Transverse colon (tissue), 4 donors: Measurements from ENCODE around the gene ACSS2. TPM values are rescaled to one million over a fixed set of nuclear protein-coding genes. Genes with fewer than 3 reads are reported as not detected.
A peak's percentile ranks its signal among the peaks of the same experiment; 100 is the strongest.

Experiments used
- DNase-seq: peaks from one replicate; pipeline ENCODE4 v3.0.0-alpha.2; 2019
- H3K27ac ChIP-seq, 4 donors: fragments of 200-600 bp; sonication (generic); 2 replicates each; pipeline ENCODE4 v1.5.1; 2016 to 2018; ENCODE audit warnings: inconsistent platforms in 4 of 4
- H3K27me3 ChIP-seq: fragments of 200-600 bp; sonication (generic); 2 replicates; pipeline ENCODE4 v1.5.1; 2017; ENCODE audit warnings: inconsistent platforms
- H3K36me3 ChIP-seq, 4 donors: fragments of 200-600 bp; sonication (generic); 2 replicates each; pipeline ENCODE4 v1.5.1; 2017 to 2019; ENCODE audit warnings: inconsistent platforms in 4 of 4
- H3K4me1 ChIP-seq, 4 donors: fragments of 200-600 bp; sonication (generic); 2 replicates each; pipeline ENCODE4 v1.5.1; 2017 to 2020; ENCODE audit warnings: inconsistent platforms in 4 of 4
- H3K4me3 ChIP-seq, 4 donors: fragments of 200-600 bp; sonication (generic); 1 replicate in 1 of 4; 2 replicates in 3 of 4; pipeline versions ENCODE4 v1.5.1 to v1.6.1; 2017 to 2019; ENCODE audit warnings: inconsistent platforms in 4 of 4
- H3K9me3 ChIP-seq, 2 donors: fragments of 200-600 bp; sonication (generic); 2 replicates each; pipeline ENCODE4 v1.5.1; 2017 to 2019; ENCODE audit warnings: inconsistent platforms in 2 of 2
- EP300 ChIP-seq: sonication (generic); formaldehyde crosslinking; IDR thresholded peaks from one replicate; pipeline ENCODE4 v1.6.1; 2017; ENCODE audit warnings: antibody characterized with exemption, low read depth
- POLR2A ChIP-seq: fragments of 450-650 bp; IDR thresholded peaks from one replicate; pipeline ENCODE4 v1.6.1; 2016; ENCODE audit warnings: antibody characterized with exemption, mild to moderate bottlenecking, moderate library complexity
- POLR2AphosphoS5 ChIP-seq, 3 donors: sonication (generic); formaldehyde crosslinking; IDR thresholded peaks; one replicate each; pipeline ENCODE4 v1.6.1; 2016; ENCODE audit warnings: antibody characterized with exemption in 3 of 3
- WGBS, 2 donors: methylation state at CpG; one replicate each; pipeline ENCODE4 v1.1.5; 2018; ENCODE audit warnings: low coverage in 1 of 2; 5-methylcytosine and 5-hydroxymethylcytosine counted together
- in situ Hi-C, 4 donors: fragments of 200-750 bp; cut with MboI; loops; one replicate each; pipeline versions ENCODE4 v1.15.0 to v1.15.1; 2017; ENCODE audit warnings: low sequenced_read_pairs in 3 of 4, low pct_ligation_motif_present in 1 of 4, low pct_unique_long_range_greater_than_20kb in 1 of 4
- intact Hi-C: fragments of 100-400 bp; cut with DNase I; formaldehyde crosslinking; loops from one replicate; pipeline ENCODE4 v1.15.1; 2023; ENCODE audit warnings: low total_unique reads
- total RNA-seq, 4 donors: library from RNA; depleted of rRNA; stranded (reverse); fragments of >200 nt; gene quantifications; one replicate each; pipeline ENCODE4 v1.1.0, GENCODE V29; 2016
- TF ChIP-seq, protein P1 (sequence below), 5 experiments: fragments of 200-600 bp in 3 of 5; fragments of 450-650 bp in 2 of 5; sonication (generic) in 3 of 5; IDR thresholded peaks; 1 replicate in 2 of 5; 2 replicates in 3 of 5; pipeline ENCODE4 v1.5.1; 2016 to 2017; ENCODE audit warnings: antibody characterized with exemption in 5 of 5, inconsistent platforms in 3 of 5, mild to moderate bottlenecking in 2 of 5, moderate library complexity in 1 of 5

Gene ACSS2
- total RNA-seq, 4 donors from 2014 or later, result 257 to 393 (median 359) TPM

DNA sequence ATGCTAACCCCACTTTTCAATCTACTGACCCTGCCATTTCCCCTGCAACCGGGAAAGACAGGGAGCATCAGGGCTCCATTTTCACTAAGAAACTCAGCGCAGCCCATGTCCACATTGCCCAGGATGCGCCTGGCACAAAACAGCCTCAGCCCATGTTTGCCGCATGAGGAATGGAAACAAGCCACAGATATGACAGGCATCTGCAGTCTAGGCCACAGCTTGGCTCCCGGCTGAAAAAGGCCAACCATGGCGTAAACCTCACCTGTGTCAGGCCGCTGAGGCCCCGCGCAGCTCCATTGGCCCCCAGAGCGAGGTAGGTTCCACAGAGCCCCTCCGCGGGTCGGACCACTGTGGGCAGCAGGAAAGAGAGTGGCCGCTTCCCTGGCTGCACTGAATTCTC is 25.4 kb upstream of the ACSS2 start:
- in situ Hi-C loops, result loop anchor here in 3 of 4 donors (25.0 kb wide), 2 partner anchors 236 to 361 kb away; partner anchors contain the start of gene TRPC4AP (in 2 of the 3)
- 90% methylated on average over 14 of the region's 14 CpGs; no CpG with 5 or more reads in 1 of the 2 donors for WGBS, 2 donors
- TF ChIP-seq POLR2A, result no peak
- no peak for TF ChIP-seq POLR2AphosphoS5 (IDR thresholded peaks at IDR 0.05)
- TF ChIP-seq EP300, result no peak
- TF ChIP-seq, protein P1, sequence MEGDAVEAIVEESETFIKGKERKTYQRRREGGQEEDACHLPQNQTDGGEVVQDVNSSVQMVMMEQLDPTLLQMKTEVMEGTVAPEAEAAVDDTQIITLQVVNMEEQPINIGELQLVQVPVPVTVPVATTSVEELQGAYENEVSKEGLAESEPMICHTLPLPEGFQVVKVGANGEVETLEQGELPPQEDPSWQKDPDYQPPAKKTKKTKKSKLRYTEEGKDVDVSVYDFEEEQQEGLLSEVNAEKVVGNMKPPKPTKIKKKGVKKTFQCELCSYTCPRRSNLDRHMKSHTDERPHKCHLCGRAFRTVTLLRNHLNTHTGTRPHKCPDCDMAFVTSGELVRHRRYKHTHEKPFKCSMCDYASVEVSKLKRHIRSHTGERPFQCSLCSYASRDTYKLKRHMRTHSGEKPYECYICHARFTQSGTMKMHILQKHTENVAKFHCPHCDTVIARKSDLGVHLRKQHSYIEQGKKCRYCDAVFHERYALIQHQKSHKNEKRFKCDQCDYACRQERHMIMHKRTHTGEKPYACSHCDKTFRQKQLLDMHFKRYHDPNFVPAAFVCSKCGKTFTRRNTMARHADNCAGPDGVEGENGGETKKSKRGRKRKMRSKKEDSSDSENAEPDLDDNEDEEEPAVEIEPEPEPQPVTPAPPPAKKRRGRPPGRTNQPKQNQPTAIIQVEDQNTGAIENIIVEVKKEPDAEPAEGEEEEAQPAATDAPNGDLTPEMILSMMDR (IDR thresholded peaks at IDR 0.05), result no peak
- no peak overlapping the region for H3K27ac ChIP-seq
- H3K4me3 ChIP-seq, result no peak overlapping the region
- peaks cover 0 to 9% (median 2%) of the 10 kb centered on the region in 4 donors for H3K36me3 ChIP-seq
- no peaks in the 10 kb centered on the region for H3K4me1 ChIP-seq
- no peaks in the 10 kb centered on the region for H3K9me3 ChIP-seq
- intact Hi-C loops, result no loop called here
- no peaks in the 10 kb centered on the region for H3K27me3 ChIP-seq
- DNase-seq, result no peak

DNA sequence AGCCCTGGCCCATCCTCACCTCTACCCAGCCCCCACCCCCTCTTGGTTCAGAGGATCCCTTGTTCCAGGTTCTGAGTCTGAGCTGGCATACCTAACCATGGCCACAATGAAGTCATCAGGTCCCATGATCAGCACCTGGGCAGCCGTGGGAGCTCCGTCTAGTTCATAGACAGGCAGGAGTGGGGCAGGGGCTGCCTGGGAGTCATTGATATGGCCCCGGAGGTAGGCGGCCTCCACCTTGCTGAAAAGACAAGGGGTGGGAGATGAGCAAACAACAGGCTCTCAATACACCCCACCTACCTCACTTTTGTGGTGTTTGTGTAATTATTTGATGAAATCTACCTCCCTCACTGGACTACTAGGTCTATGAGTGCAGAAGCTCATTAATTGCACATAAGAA is 24.1 kb upstream of the ACSS2 start:
- no peak for DNase-seq
- Histone ChIP-seq H3K9me3 (no peaks in the 10 kb centered on the region), H3K4me1 (no peaks in the 10 kb centered on the region), H3K27me3 (no peaks in the 10 kb centered on the region), H3K36me3 (peaks cover 0 to 9% (median 2%) of the 10 kb centered on the region in 4 donors), H3K27ac (no peak overlapping the region), H3K4me3 (no peak overlapping the region)
- WGBS, 2 donors, result 82% methylated on average over 4 of the region's 4 CpGs; no CpG with 5 or more reads in 1 of the 2 donors
- intact Hi-C loops, result no loop called here
- TF ChIP-seq POLR2AphosphoS5 (IDR thresholded peaks at IDR 0.05), result no peak
- no peak for TF ChIP-seq POLR2A
- TF ChIP-seq EP300, result no peak
- TF ChIP-seq, protein P1 (IDR thresholded peaks at IDR 0.05), result no peak
- in situ Hi-C loops, result loop anchor here in 3 of 4 donors (25.0 kb wide), 2 partner anchors 235 to 360 kb away; partner anchors contain the start of gene TRPC4AP (in 2 of the 3)

GRCh38 chr20:34859367-34859766 is 17.0 kb upstream of the ACSS2 start:
- WGBS, 2 donors, result 96 to 97% methylated on average over 5 to 26 of the region's 26 CpGs
- H3K4me3 ChIP-seq, result no peak overlapping the region
- TF ChIP-seq POLR2A, result no peak
- no peak for TF ChIP-seq EP300
- TF ChIP-seq POLR2AphosphoS5 (IDR thresholded peaks at IDR 0.05), result no peak
- peaks cover 0 to 9% (median 0%) of the 10 kb centered on the region in 4 donors for H3K4me1 ChIP-seq
- intact Hi-C loops (no loop called here), in situ Hi-C loops (loop anchor here in 3 of 4 donors (25.0 kb wide), 2 partner anchors 228 to 353 kb away; partner anchors contain the start of gene TRPC4AP (in 2 of the 3))
- H3K9me3 ChIP-seq, result no peaks in the 10 kb centered on the region
- H3K27me3 ChIP-seq, result no peaks in the 10 kb centered on the region
- DNase-seq, result no peak
- no peaks in the 10 kb centered on the region for H3K36me3 ChIP-seq
- no peak overlapping the region for H3K27ac ChIP-seq

DNA sequence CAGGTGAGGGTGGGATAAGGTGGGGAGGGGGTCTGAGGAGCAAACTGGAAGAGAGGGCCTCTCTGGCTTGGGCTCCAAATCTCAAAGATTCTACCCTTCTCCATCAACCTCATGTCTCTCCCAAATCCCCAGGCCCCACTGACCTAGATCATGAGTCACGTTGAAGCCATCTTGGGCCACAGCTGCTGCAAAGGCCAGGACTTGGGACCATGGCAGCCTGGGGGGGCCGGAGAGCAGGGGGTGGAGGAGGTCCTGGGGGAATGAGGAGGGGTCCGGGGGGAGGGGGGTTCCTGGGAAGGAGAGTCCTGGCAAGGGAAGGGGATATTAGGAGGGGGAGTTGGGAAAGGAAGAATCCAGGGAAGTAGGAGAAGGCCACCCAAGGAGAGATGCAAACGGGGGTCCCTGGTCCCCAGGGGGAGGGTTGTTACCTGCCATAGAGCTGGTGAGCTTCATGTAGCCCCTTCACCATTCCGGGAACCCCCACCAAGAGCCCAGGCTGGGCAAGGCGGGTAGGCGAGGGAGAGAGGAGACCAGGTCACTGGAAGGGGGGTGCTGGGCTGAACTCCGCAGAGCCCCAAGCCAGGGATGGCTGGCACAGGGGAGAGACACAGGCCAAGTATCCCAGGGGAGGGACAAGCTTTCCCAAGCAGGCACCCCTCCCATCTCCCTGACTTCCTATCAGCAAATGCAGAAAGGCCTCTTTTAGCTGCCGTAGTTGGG is 16.4 kb upstream of the ACSS2 start:
- 83 to 90% methylated on average over 2 to 9 of the region's 9 CpGs for WGBS, 2 donors
- peaks cover 0 to 9% (median 0%) of the 10 kb centered on the region in 4 donors for H3K4me1 ChIP-seq
- TF ChIP-seq POLR2AphosphoS5 (IDR thresholded peaks at IDR 0.05) (no peak), POLR2A (no peak)
- no peaks in the 10 kb centered on the region for H3K9me3 ChIP-seq
- no peaks in the 10 kb centered on the region for H3K27me3 ChIP-seq
- intact Hi-C loops (no loop called here), in situ Hi-C loops (loop anchor here in 3 of 4 donors (25.0 kb wide), 2 partner anchors 227 to 352 kb away; partner anchors contain the start of gene TRPC4AP (in 2 of the 3))
- DNase-seq, result no peak
- H3K4me3 ChIP-seq, result no peak overlapping the region
- H3K27ac ChIP-seq, result no peak overlapping the region
- no peaks in the 10 kb centered on the region for H3K36me3 ChIP-seq

DNA sequence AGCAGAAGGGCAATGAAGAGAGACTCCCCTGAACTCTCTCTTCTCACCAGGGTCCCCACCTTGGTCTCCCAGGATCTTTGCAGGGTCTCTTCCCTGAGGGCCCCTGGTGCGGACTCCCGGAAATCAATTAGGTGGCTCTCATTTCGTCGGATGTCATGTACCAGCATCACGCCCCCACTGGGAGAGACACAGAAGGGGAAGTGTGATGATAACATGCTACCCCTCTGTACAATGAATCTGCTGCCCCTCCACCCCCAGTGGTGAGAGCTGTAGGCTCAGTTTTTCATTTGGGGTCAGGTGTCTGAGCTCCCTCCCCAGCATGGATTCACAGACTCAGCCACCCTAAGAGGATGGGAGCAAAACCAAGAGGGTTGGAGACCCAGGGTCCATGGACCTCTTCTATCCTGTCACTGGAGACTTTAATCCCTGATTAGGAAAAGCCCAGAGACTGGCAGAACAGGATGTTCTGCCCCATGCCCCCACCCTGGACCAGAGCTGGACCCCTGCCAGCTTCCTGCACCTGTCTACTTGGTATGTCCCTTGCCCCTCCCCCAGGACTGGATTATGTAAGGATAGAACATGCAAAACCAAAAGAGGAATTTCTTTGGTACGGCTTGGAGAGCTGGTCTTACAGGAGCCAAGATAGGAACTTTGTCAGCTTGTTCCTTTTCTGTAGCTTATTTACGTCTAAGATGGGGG is 14.9 kb upstream of the ACSS2 start:
- in situ Hi-C loops, result loop anchor here in 3 of 4 donors (25.0 kb wide), 2 partner anchors 226 to 351 kb away; partner anchors contain the start of gene TRPC4AP (in 2 of the 3)
- WGBS, 2 donors, result 77 to 90% methylated on average over 2 to 7 of the region's 7 CpGs
- intact Hi-C loops, result no loop called here
- no peaks in the 10 kb centered on the region for H3K27me3 ChIP-seq
- no peaks in the 10 kb centered on the region for H3K36me3 ChIP-seq
- peaks cover 0 to 9% (median 0%) of the 10 kb centered on the region in 4 donors for H3K4me1 ChIP-seq
- no peak overlapping the region for H3K27ac ChIP-seq
- peak; percentile 65 for DNase-seq
- H3K9me3 ChIP-seq, result no peaks in the 10 kb centered on the region
- TF ChIP-seq POLR2A (no peak), POLR2AphosphoS5 (IDR thresholded peaks at IDR 0.05) (no peak), EP300 (no peak)
- TF ChIP-seq, protein P1 (IDR thresholded peaks at IDR 0.05), result no peak
- no peak overlapping the region for H3K4me3 ChIP-seq
